HCT116 (cell line): ENCODE results near the gene TUB. TPM values are rescaled to one million over a fixed set of nuclear protein-coding genes. Genes with fewer than 3 reads are reported as not detected.

ENCODE experiments used
- ATAC-seq: fragments of 200-7000 bp; cut with Tn5 transposase; 2 replicates; pipeline ENCODE4 v1.9.1; 2020; ENCODE audit warnings: mild to moderate bottlenecking, moderate library complexity
- BruUV-seq: library from RNA; stranded (reverse); fragments of 400-500 nt; replicated peaks from 2 replicates; lab custom pipeline; 2021; lab: Mats Ljungman, UMichigan
- CTCF ChIA-PET: fragments of 300-600 bp; sonication (Branson Sonifier 250); formaldehyde crosslinking; loops from one replicate; lab custom pipeline; 2021; ENCODE audit warnings: antibody characterized with exemption; lab: Charles Lee
- POLR2A ChIA-PET: fragments of 300-600, 350-600 bp; sonication (Branson Sonifier 250); formaldehyde crosslinking; loops from one replicate; lab custom pipeline; 2021; ENCODE audit warnings: antibody characterized with exemption; lab: Charles Lee
- RAD21 ChIA-PET, 2 experiments: fragments of 300-600 bp; sonication (Branson Sonifier 250); formaldehyde crosslinking; loops; one replicate each; lab custom pipeline; 2023; ENCODE audit warnings: low total read pairs in 2 of 2; ENCODE audit not compliant: uncharacterized antibody in 2 of 2, unreplicated experiment in 2 of 2, low non-redundant PET in 1 of 2; lab: Charles Lee
- DNase-seq: peaks from one replicate; pipeline ENCODE4 v3.0.0-alpha.2; 2010; ENCODE audit warnings: low read depth, low spot score
- H2AFZ ChIP-seq: fragments of 200-600 bp; shearing (Covaris generic), sonication (generic); 2 replicates; pipeline ENCODE4 v1.6.1; 2017; ENCODE audit warnings: low read depth, mixed run types, mixed read lengths, antibody characterized with exemption, low read length; ENCODE audit not compliant: poor library complexity, severe bottlenecking
- H3K27ac ChIP-seq: 2 replicates; pipeline ENCODE4 v1.5.1; 2012; ENCODE audit warnings: low read depth, low read length
- H3K27me3 ChIP-seq: fragments of 200-600 bp; sonication (generic); 2 replicates; pipeline ENCODE4 v1.6.1; 2016; ENCODE audit warnings: mixed run types, low read length, mixed read lengths; ENCODE audit not compliant: insufficient read depth
- H3K36me3 ChIP-seq, 2 experiments: fragments of 200-500 bp in 1 of 2; fragments of 200-600 bp in 1 of 2; sonication (Bioruptor generic) in 1 of 2; sonication (generic) in 1 of 2; 2 replicates each; pipeline versions ENCODE4 v1.5.1 to v1.6.1; 2014 to 2016; ENCODE audit warnings: low read length in 2 of 2, inconsistent platforms in 1 of 2, mixed read lengths in 1 of 2, mixed run types in 1 of 2; ENCODE audit not compliant: insufficient read depth in 2 of 2, control insufficient read depth in 1 of 2
- H3K4me1 ChIP-seq, 2 experiments: fragments of 200-600 bp in 1 of 2; sonication (generic) in 1 of 2; 2 replicates each; pipeline versions ENCODE4 v1.5.1 to v1.6.1; 2012 to 2017; ENCODE audit warnings: low read length in 2 of 2, inconsistent platforms in 1 of 2, mild to moderate bottlenecking in 1 of 2, mixed read lengths in 1 of 2, mixed run types in 1 of 2, moderate library complexity in 1 of 2; ENCODE audit not compliant: insufficient read depth in 2 of 2, control insufficient read depth in 1 of 2
- H3K4me2 ChIP-seq: fragments of 200-600 bp; sonication (generic); 2 replicates; pipeline ENCODE4 v1.6.1; 2017; ENCODE audit warnings: mixed run types, low read length, mixed read lengths
- H3K4me3 ChIP-seq, 2 experiments: fragments of 200-600 bp in 1 of 2; sonication (generic) in 1 of 2; replicated peaks in 1 of 2; 2 replicates each; pipeline ENCODE4 v1.5.1; 2011 to 2016; ENCODE audit warnings: low read length in 2 of 2, control low read depth in 1 of 2, low read depth in 1 of 2, mild to moderate bottlenecking in 1 of 2, mixed read lengths in 1 of 2, mixed run types in 1 of 2
- H3K79me2 ChIP-seq: fragments of 200-600 bp; sonication (generic); 2 replicates; pipeline ENCODE4 v1.6.1; 2017; ENCODE audit warnings: mild to moderate bottlenecking, mixed run types, low read length, moderate library complexity, mixed read lengths; ENCODE audit not compliant: insufficient read depth
- H3K9ac ChIP-seq: fragments of 200-600 bp; sonication (generic); 2 replicates; pipeline ENCODE4 v1.6.1; 2016; ENCODE audit warnings: low read length, mixed read lengths
- H3K9me2 ChIP-seq: fragments of 200-600 bp; sonication (generic), shearing (Covaris generic); 2 replicates; pipeline ENCODE4 v1.6.1; 2017; ENCODE audit warnings: mixed run types, mild to moderate bottlenecking, moderate library complexity; ENCODE audit not compliant: insufficient read depth
- H3K9me3 ChIP-seq, 2 experiments: fragments of 200-500 bp in 1 of 2; fragments of 200-600 bp in 1 of 2; sonication (Bioruptor generic) in 1 of 2; sonication (generic) in 1 of 2; 2 replicates each; pipeline ENCODE4 v1.6.1; 2014 to 2017; ENCODE audit warnings: low read length in 2 of 2, mixed read lengths in 2 of 2, inconsistent platforms in 1 of 2, low read depth in 1 of 2, mild to moderate bottlenecking in 1 of 2, mixed run types in 1 of 2, moderate library complexity in 1 of 2; ENCODE audit not compliant: control insufficient read depth in 1 of 2, insufficient read depth in 1 of 2
- H4K20me1 ChIP-seq: fragments of 200-600 bp; sonication (generic), shearing (Covaris generic); 2 replicates; pipeline ENCODE4 v1.6.1; 2017; ENCODE audit warnings: mixed run types, mild to moderate bottlenecking, moderate library complexity; ENCODE audit not compliant: insufficient read depth
- ATF3 ChIP-seq: IDR thresholded peaks from 2 replicates; pipeline ENCODE4 v1.6.1; 2012
- CTCF ChIP-seq, 3 experiments: fragments of 200-600 bp in 1 of 3; sonication (generic) in 1 of 3; IDR thresholded peaks in 2 of 3; conservative IDR thresholded peaks in 1 of 3; 2 replicates each; pipeline ENCODE4 v1.5.1; 2012 to 2017; ENCODE audit warnings: low read depth in 2 of 3, low read length in 2 of 3, antibody characterized with exemption in 1 of 3, borderline replicate concordance in 1 of 3, control low read depth in 1 of 3, mild to moderate bottlenecking in 1 of 3, mixed read lengths in 1 of 3, mixed run types in 1 of 3, moderate library complexity in 1 of 3; ENCODE audit not compliant: insufficient read depth in 1 of 3
- EZH2phosphoT487 ChIP-seq: fragments of 200-600 bp; IDR thresholded peaks from 2 replicates; pipeline ENCODE4 v1.6.1; 2018; ENCODE audit warnings: antibody characterized with exemption, borderline replicate concordance
- FOSL1 ChIP-seq: IDR thresholded peaks from 2 replicates; pipeline ENCODE4 v1.6.1; 2012; ENCODE audit warnings: low read depth
- JUND ChIP-seq: IDR thresholded peaks from 2 replicates; pipeline ENCODE4 v1.6.1; 2012
- RAD21 ChIP-seq: IDR thresholded peaks from 2 replicates; pipeline ENCODE4 v1.6.1; 2012; ENCODE audit warnings: low read depth, mild to moderate bottlenecking
- SIN3A ChIP-seq: IDR thresholded peaks from 2 replicates; pipeline ENCODE4 v1.6.1; 2012; ENCODE audit warnings: low read depth
- SRF ChIP-seq: IDR thresholded peaks from 2 replicates; pipeline ENCODE4 v1.6.1; 2012; ENCODE audit warnings: low read depth
- ZFX ChIP-seq: fragments of 450-650 bp; IDR thresholded peaks from 2 replicates; pipeline ENCODE4 v1.6.1; 2017
- intact Hi-C: fragments of 100-400 bp; cut with micrococcal nuclease; formaldehyde crosslinking; loops from 2 replicates; pipeline ENCODE4 v1.10.0; 2022
- total RNA-seq: library from RNA; stranded (reverse); gene quantifications from one replicate; pipeline ENCODE4 v1.2.1, GENCODE V29; 2021; ENCODE audit not compliant: unreplicated experiment
- TF ChIP-seq, protein P1 (sequence below): IDR thresholded peaks from 2 replicates; pipeline ENCODE4 v1.6.1; 2012

The TUB gene
- total RNA-seq, 1 experiment from 2014 or later = 0.02 TPM

DNA sequence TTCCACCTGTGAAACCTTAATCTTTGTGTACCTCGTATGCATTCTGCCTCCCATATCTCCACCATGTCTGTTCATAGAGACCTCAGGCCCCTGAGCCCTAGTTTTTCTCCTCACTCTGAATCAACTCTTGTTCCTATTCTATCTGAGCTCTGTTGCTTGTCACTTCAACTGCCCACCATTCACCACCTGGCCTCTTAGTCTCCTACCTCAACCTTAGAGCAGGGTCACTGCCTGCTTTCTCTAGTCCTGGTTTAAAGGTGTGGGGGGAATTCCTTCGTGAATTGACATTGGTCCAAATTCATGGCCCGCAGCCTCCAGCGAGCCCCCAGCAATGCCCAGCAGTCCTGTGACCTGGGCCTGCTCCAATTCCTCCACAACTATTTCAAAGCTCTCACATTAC, 39.4 kb upstream of the TUB start:
- RAD21 ChIA-PET = no interaction called here
- no peak overlapping the region for H3K27ac ChIP-seq
- H3K9me3 ChIP-seq = no peaks in the 10 kb centered on the region
- BruUV-seq = no TSS peak
- H3K9ac ChIP-seq = no peak overlapping the region
- H4K20me1 ChIP-seq = no peaks in the 10 kb centered on the region
- POLR2A ChIA-PET = no interaction called here
- H3K79me2 ChIP-seq = no peaks in the 10 kb centered on the region
- intact Hi-C loops = no loop called here
- TF ChIP-seq ATF3 = no peak
- TF ChIP-seq RAD21 = no peak
- no peak for TF ChIP-seq SRF
- no peak for TF ChIP-seq FOSL1
- no peak for TF ChIP-seq EZH2phosphoT487
- TF ChIP-seq, all 23 proteins: peak for 0
- Histone ChIP-seq H3K36me3 (no peaks in the 10 kb centered on the region), H2AFZ (no peak overlapping the region), H3K27me3 (peaks cover 14% of the 10 kb centered on the region), H3K4me3 (no peak overlapping the region), H3K4me2 (no peak overlapping the region), H3K9me2 (no peaks in the 10 kb centered on the region), H3K4me1 (no peaks in the 10 kb centered on the region)
- DNase-seq (no peak), ATAC-seq (no peak)
- CTCF ChIA-PET = interaction anchor here (1.3 kb wide), 1 partner anchor 8 kb away, joined by 3 read pairs; no protein-coding TSS in a partner anchor

- Histone ChIP-seq H3K9me3 (no peaks in the 10 kb centered on the region), H2AFZ (no peak overlapping the region), H3K79me2 (no peaks in the 10 kb centered on the region), H3K4me2 (no peak overlapping the region), H3K27ac (no peak overlapping the region), H4K20me1 (no peaks in the 10 kb centered on the region), H3K4me1 (no peaks in the 10 kb centered on the region), H3K36me3 (no peaks in the 10 kb centered on the region), H3K9me2 (no peaks in the 10 kb centered on the region), H3K4me3 (no peak overlapping the region), H3K9ac (no peak overlapping the region), H3K27me3 (peaks cover 14% of the 10 kb centered on the region)
- ChIA-PET CTCF (interaction anchor here (2.0 kb wide), 1 partner anchor 11 kb away, joined by 7 read pairs; no protein-coding TSS in a partner anchor), RAD21 (no interaction called here), POLR2A (no interaction called here)
- TF ChIP-seq, protein P1, sequence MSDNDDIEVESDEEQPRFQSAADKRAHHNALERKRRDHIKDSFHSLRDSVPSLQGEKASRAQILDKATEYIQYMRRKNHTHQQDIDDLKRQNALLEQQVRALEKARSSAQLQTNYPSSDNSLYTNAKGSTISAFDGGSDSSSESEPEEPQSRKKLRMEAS = no peak
- TF ChIP-seq ATF3 (no peak), CTCF (IDR thresholded peaks at IDR 0.05 in 2 of 3, conservative IDR thresholded peaks at IDR 0.05 in 1 of 3; ENCODE audit: borderline replicate concordance in 1 of 3, insufficient read depth in 1 of 3, low read depth in 2 of 3, low read length in 2 of 3) (no peak), JUND (no peak), ZFX (no peak), SIN3A (no peak)
- ATAC-seq = no peak
- DNase-seq = no peak
- no TSS peak for BruUV-seq
- intact Hi-C loops = no loop called here
Observed at GRCh38 chr11:8043756-8044155, 37.3 kb upstream of the TUB start.
